Activated T-helper 17 cell treated with anti-CD3 and anti-CD28 coated beads, Interleukin-2, amount 50 U/mL, for 72 hours (primary cell): ENCODE measurements around the gene STAT5B. TPM values are rescaled to one million over a fixed set of nuclear protein-coding genes. Genes with fewer than 3 reads are reported as not detected.

Source experiments
- total RNA-seq, 2 donors: library from RNA; stranded (reverse); gene quantifications; one replicate each; pipeline ENCODE4 v1.2.3, GENCODE V29; 2022

STAT5B gene
- total RNA-seq, 2 donors from 2014 or later, result 124 to 255 TPM

Other genes starting within 250 kb of the STAT5B start
- gene C17orf113, start 225.8 kb downstream of the STAT5B start, total RNA-seq, result under 1 TPM; 0.06 to 0.32 TPM
- under 1 TPM; 0.15 to 0.48 TPM for gene ZNF385C, start 177.9 kb downstream of the STAT5B start, total RNA-seq
- 10 to 100 TPM; 12.0 to 19.1 TPM for gene DHX58, start 163.7 kb downstream of the STAT5B start, total RNA-seq
- 10 to 100 TPM; 32.8 to 44.2 TPM for gene KAT2A, start 155.0 kb downstream of the STAT5B start, total RNA-seq
- under 1 TPM in 1 of 2 donors, not detected in 1; 0.13 TPM for gene HSPB9, start 153.6 kb downstream of the STAT5B start, total RNA-seq
- gene RAB5C, start 121.4 kb downstream of the STAT5B start, total RNA-seq, result 10 to 100 TPM; 30.4 to 77.7 TPM
- gene KCNH4, start 95.2 kb downstream of the STAT5B start, total RNA-seq, result under 1 TPM; 0.95 to 0.99 TPM
- gene HCRT, start 90.9 kb downstream of the STAT5B start, total RNA-seq, result not detected
- gene GHDC, start 81.9 kb downstream of the STAT5B start, total RNA-seq, result 10 to 100 TPM; 19.6 to 24.5 TPM
- gene STAT5A, start 12.1 kb upstream of the STAT5B start, total RNA-seq, result 100 to 1,000 TPM; 133 to 305 TPM
- gene STAT3, start 112.1 kb upstream of the STAT5B start, total RNA-seq, result 100 to 1,000 TPM; 179 to 429 TPM
- 1 to 10 TPM; 2.5 to 6.1 TPM for gene CAVIN1, start 146.9 kb upstream of the STAT5B start, total RNA-seq
- 10 to 100 TPM; 14.6 to 44.3 TPM for gene ATP6V0A1, start 182.5 kb upstream of the STAT5B start, total RNA-seq